GM19238 (cell line): ENCODE measurements around the gene STARD9.
"Not testable (repeated sequence)": the region's sequence is repeated elsewhere in the genome, so short reads cannot be mapped to it uniquely, and the experiment has no call there.

Experiments
- DNase-seq: peaks from one replicate; pipeline ENCODE4 v3.0.0; 2011; ENCODE audit warnings: low spot score; ENCODE audit not compliant: insufficient read length

The STARD9 gene

GRCh38 chr15:42760759-42761158 lies 185.4 kb downstream of the STARD9 start:
- DNase-seq = no peak

- DNase-seq = not testable (repeated sequence)
Observed at GRCh38 chr15:42761813-42762212, 186.4 kb downstream of the STARD9 start.

GRCh38 chr15:42764154-42764731 lies 188.8 kb downstream of the STARD9 start:
- not testable (repeated sequence) for DNase-seq

GRCh38 chr15:42766109-42766508 lies 190.7 kb downstream of the STARD9 start:
- DNase-seq = not testable (repeated sequence)
